ENCODE measurements around the gene SLC19A2.
"Not testable (repeated sequence)": the region's sequence is repeated elsewhere in the genome, so short reads cannot be mapped to it uniquely, and the experiment has no call there.

SLC19A2 gene

DNA sequence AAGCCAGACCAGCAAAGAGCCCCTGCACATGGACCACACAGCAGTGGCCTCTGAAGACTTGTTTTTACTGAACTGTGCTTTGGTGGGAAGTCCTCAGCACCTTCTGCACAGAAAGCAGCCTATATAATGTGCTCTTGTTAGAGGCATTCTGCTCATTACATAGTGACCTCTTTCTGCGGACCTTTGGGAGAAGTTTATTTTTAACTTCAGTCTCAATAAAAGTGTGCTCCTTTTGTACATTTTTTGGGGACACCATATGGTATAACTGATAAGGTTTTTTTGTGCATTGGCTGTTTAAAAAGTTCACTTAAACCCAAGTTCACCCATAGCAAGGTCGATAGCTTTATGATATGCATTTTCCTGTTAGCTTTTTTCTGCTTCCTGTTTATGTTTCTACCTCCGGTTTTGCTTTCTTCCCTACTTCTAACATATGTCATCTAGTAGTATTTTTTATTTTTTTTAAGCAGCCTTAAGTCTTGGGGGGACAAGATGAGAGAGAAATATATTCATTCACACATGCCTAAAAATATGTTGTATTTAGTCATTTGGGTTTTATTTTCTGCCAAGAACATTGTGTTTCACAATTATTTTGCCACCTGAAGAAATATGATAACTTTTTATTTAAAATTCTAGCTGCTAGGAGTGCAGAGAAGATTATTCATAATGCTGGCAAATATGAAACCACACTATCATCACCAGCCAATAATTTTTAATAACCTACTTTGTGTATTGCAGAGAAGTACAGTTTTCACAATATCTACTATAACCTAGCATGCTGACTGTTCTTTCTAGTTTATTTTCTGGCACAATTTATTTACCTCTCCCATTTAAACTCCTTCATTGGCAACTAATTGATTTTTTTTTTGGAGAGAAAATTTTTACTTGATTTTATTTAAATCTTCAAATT, 22.9 kb upstream of the SLC19A2 start:
- no peak for DNase-seq (ENCODE audit: low read depth, low spot score)

DNA sequence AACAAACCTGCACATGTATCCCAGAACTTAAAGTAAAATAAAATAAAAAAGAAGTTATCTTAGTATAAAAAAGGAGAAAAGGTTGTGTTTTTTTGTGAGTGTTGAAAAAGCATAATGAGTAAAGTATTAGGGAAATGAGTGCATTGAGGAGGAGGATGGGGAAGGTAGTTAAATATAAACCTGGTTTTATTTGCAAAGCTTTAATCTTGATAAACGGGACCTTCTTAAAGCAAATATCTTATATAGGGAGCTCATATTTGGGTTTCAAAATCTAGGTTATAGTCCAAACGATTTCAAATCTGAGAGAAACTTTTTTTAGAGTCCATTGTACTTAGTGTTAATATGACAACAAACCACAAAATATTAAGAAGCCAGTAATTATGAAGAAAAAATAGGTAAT, 21.7 kb upstream of the SLC19A2 start:
- DNase-seq (ENCODE audit: low read depth, low spot score) = no peak

- DNase-seq (ENCODE audit: low read depth, low spot score) = not testable (repeated sequence)
These were observed 17.9 kb upstream of the SLC19A2 start for GRCh38 chr1:169503601-169504000.

- no peak for DNase-seq (ENCODE audit: low read depth, low spot score)
These were observed 14.1 kb upstream of the SLC19A2 start for GRCh38 chr1:169499807-169500206.

GRCh38 chr1:169497317-169497716, 11.6 kb upstream of the SLC19A2 start:
- no peak for DNase-seq (ENCODE audit: low read depth, low spot score)

GRCh38 chr1:169495916-169496315, 10.2 kb upstream of the SLC19A2 start:
- no peak for DNase-seq (ENCODE audit: low read depth, low spot score)

GRCh38 chr1:169495046-169495775, 9.5 kb upstream of the SLC19A2 start:
- DNase-seq (ENCODE audit: low read depth, low spot score) = no peak

GRCh38 chr1:169494343-169494742, 8.6 kb upstream of the SLC19A2 start:
- no peak for DNase-seq (ENCODE audit: low read depth, low spot score)

- no peak for DNase-seq (ENCODE audit: low read depth, low spot score)
These were observed 7.5 kb upstream of the SLC19A2 start for GRCh38 chr1:169493251-169493650.

- no peak for DNase-seq (ENCODE audit: low read depth, low spot score)
These were observed 6.1 kb upstream of the SLC19A2 start for GRCh38 chr1:169491845-169492281.

GRCh38 chr1:169488157-169488556, 2.4 kb upstream of the SLC19A2 start:
- DNase-seq (ENCODE audit: low read depth, low spot score) = no peak

GRCh38 chr1:169487561-169487960, 1.8 kb upstream of the SLC19A2 start:
- DNase-seq (ENCODE audit: low read depth, low spot score) = no peak

GRCh38 chr1:169487133-169487532, 1.4 kb upstream of the SLC19A2 start:
- no peak for DNase-seq (ENCODE audit: low read depth, low spot score)

- no peak for DNase-seq (ENCODE audit: low read depth, low spot score)
These were observed 722 bp upstream of the SLC19A2 start for GRCh38 chr1:169486281-169487051.

GRCh38 chr1:169484683-169485430, 887 bp downstream of the SLC19A2 start:
- no peak for DNase-seq (ENCODE audit: low read depth, low spot score)

DNA sequence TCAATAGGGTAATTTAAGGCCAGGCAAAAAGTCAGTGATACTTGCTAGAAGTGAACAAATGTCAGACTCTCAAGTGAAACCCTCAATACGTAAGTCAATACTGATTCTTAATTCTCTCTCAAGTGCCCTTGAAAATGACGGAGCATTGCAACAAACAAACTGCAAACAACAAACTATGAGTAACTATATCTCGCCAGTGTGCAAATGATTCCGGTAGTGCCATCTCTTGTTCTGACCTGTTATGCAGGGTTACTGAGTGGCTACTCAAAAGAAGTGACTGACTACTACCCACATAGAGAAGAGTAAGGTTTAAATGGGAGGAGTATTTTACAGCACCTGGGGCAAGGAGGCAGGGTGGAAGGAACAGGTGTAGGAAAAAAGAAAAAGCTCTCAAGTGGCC, 1.6 kb downstream of the SLC19A2 start:
- DNase-seq (ENCODE audit: low read depth, low spot score) = no peak

GRCh38 chr1:169483500-169483966, 2.2 kb downstream of the SLC19A2 start:
- DNase-seq (ENCODE audit: low read depth, low spot score) = no peak

DNA sequence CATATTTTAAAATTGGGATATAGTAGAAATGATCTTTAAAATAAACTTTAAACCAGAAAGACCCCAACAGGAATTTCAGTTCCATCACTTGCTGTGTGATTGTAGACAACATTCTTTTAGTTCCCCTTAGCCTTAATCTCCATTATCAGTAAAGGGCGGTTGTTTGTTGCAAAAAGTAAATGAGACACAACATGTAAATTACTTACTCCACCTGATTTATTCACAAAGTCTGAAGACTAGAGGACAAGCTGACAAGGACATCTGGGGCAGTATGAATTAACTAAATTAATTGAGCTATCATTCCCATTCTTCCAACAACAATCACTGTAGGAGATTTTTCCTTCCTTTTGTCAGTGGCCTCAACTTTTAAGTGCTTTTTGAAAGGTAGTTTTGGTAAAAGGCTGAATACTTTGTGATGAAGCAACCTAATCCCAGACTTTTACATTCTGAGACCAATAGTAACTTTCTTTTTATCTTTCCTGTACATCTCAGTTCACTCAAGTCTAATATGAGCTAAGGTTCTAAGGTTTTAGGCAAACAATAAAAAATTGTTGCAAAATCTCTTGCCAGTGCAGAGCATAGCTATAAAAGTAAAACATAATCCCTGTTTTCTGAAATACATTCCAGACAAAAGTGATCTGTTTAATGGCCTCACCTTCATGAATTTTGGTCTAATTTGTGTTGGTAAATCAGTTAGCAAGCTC, 6.2 kb downstream of the SLC19A2 start:
- no peak for DNase-seq (ENCODE audit: low read depth, low spot score)

- DNase-seq (ENCODE audit: low read depth, low spot score) = no peak
These were observed 7.6 kb downstream of the SLC19A2 start for GRCh38 chr1:169478094-169478672.

GRCh38 chr1:169475806-169476387, 9.8 kb downstream of the SLC19A2 start:
- no peak for DNase-seq (ENCODE audit: low read depth, low spot score)
